RWPE2 (cell line): ENCODE results near the gene SYVN1.

Experiments used
- ATAC-seq: fragments of 200-7000 bp; cut with Tn5 transposase; 3 replicates; pipeline ENCODE4 v1.9.1; 2021; ENCODE audit warnings: low read depth
- DNase-seq: peaks from one replicate; pipeline ENCODE4 v3.0.0-alpha.2; 2020; ENCODE audit warnings: low spot score
- H3K27ac ChIP-seq: fragments of 450-650 bp; 2 replicates; pipeline ENCODE4 v1.5.1; 2017; ENCODE audit warnings: mild to moderate bottlenecking; ENCODE audit not compliant: poor library complexity, severe bottlenecking
- H3K27me3 ChIP-seq: fragments of 250-450 bp; sonication (Bioruptor Pico); 2 replicates; pipeline ENCODE4 v1.5.1; 2021; ENCODE audit warnings: mild to moderate bottlenecking, moderate library complexity; ENCODE audit not compliant: insufficient read depth, poor library complexity, severe bottlenecking
- H3K36me3 ChIP-seq: fragments of 250-450 bp; sonication (Bioruptor Pico); 2 replicates; pipeline ENCODE4 v1.5.1; 2020; ENCODE audit warnings: low read depth, mild to moderate bottlenecking, moderate library complexity
- H3K4me1 ChIP-seq: fragments of 250-450 bp; sonication (Bioruptor Pico); 2 replicates; pipeline ENCODE4 v1.5.1; 2021; ENCODE audit warnings: mild to moderate bottlenecking, moderate library complexity; ENCODE audit not compliant: insufficient read depth, poor library complexity, severe bottlenecking
- H3K4me3 ChIP-seq: fragments of 250-450 bp; sonication (Bioruptor Pico); 2 replicates; pipeline ENCODE4 v1.5.1; 2021; ENCODE audit warnings: mild to moderate bottlenecking, moderate library complexity; ENCODE audit not compliant: severe bottlenecking
- H3K9me3 ChIP-seq: fragments of 250-450 bp; sonication (Bioruptor Pico); 2 replicates; pipeline ENCODE4 v1.5.1; 2021; ENCODE audit warnings: mild to moderate bottlenecking, moderate library complexity; ENCODE audit not compliant: severe bottlenecking
- TF ChIP-seq, protein P1 (sequence below): fragments of 450-650 bp; IDR thresholded peaks from one replicate; pipeline ENCODE4 v1.5.1; 2017; ENCODE audit warnings: mild to moderate bottlenecking, moderate library complexity; ENCODE audit not compliant: poor library complexity, severe bottlenecking

SYVN1 gene

GRCh38 chr11:65102142-65103095 lies 31.9 kb downstream of the SYVN1 start:
- Histone ChIP-seq H3K9me3 (no peaks in the 10 kb centered on the region), H3K36me3 (peaks cover 18% of the 10 kb centered on the region), H3K27ac (no peak overlapping the region), H3K4me3 (no peak overlapping the region), H3K4me1 (no peaks in the 10 kb centered on the region), H3K27me3 (no peaks in the 10 kb centered on the region)
- TF ChIP-seq, protein P1, sequence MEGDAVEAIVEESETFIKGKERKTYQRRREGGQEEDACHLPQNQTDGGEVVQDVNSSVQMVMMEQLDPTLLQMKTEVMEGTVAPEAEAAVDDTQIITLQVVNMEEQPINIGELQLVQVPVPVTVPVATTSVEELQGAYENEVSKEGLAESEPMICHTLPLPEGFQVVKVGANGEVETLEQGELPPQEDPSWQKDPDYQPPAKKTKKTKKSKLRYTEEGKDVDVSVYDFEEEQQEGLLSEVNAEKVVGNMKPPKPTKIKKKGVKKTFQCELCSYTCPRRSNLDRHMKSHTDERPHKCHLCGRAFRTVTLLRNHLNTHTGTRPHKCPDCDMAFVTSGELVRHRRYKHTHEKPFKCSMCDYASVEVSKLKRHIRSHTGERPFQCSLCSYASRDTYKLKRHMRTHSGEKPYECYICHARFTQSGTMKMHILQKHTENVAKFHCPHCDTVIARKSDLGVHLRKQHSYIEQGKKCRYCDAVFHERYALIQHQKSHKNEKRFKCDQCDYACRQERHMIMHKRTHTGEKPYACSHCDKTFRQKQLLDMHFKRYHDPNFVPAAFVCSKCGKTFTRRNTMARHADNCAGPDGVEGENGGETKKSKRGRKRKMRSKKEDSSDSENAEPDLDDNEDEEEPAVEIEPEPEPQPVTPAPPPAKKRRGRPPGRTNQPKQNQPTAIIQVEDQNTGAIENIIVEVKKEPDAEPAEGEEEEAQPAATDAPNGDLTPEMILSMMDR, result no peak
- no peak for ATAC-seq
- DNase-seq, result no peak

GRCh38 chr11:65100674-65101350 lies 33.5 kb downstream of the SYVN1 start:
- peaks cover 24% of the 10 kb centered on the region for H3K36me3 ChIP-seq
- H3K4me1 ChIP-seq, result peaks cover 5% of the 10 kb centered on the region
- TF ChIP-seq, protein P1, result peak; percentile 25
- H3K27ac ChIP-seq, result no peak overlapping the region
- H3K9me3 ChIP-seq, result no peaks in the 10 kb centered on the region
- DNase-seq (no peak), ATAC-seq (no peak)
- H3K27me3 ChIP-seq, result no peaks in the 10 kb centered on the region
- no peak overlapping the region for H3K4me3 ChIP-seq

GRCh38 chr11:65096926-65097325 lies 37.4 kb downstream of the SYVN1 start:
- peaks cover 15% of the 10 kb centered on the region for H3K36me3 ChIP-seq
- H3K27ac ChIP-seq, result peak overlapping the region; percentile 56
- no peak for DNase-seq
- no peaks in the 10 kb centered on the region for H3K27me3 ChIP-seq
- H3K4me1 ChIP-seq, result peaks cover 5% of the 10 kb centered on the region
- peak overlapping the region; percentile 92 for H3K4me3 ChIP-seq
- TF ChIP-seq, protein P1, result no peak
- ATAC-seq, result no peak
- no peaks in the 10 kb centered on the region for H3K9me3 ChIP-seq

DNA sequence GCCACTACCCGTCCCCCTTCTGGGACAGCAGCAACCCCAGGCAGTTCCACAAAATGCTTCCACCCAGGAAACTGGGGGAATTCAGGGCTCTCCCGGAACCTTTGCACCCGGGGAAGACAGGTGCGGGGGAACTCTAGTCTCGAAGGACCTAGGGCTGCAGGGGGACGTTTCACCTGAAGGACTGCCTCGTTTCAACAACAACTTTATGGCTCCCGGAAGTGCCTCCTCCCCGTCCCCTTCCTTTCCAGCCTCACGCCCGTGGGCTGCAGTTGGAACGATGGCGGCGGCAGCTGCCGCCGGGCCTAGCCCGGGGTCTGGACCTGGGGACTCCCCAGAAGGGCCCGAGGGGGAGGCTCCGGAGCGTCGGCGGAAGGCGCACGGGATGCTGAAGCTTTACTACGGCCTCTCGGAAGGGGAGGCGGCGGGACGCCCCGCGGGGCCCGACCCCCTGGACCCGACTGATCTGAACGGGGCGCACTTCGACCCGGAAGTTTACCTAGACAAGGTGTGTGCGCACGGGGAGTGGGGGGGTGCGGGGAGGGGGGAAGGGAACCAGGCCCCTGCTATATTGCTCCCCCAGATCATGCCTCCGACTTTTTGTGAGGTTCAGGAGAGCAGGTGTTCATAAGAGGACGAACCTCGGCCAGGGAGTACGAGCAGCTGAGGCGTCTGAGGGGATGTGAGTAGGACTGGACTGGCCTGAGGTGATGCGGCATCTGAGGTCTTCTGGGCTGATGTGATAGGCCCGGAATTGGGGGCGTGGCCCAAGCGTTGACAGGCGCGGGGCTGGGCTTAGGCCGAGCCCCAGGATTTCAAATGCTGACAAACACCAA lies 38.1 kb downstream of the SYVN1 start, which contains the start of gene VPS51:
TSS of gene VPS51 (plus strand) at position 241 of the 833 bp plus-strand sequence. CDS start at position 278, 37 bp downstream.
- Histone ChIP-seq H3K27ac (peak within 1 kb of the TSS; percentile 56), H3K4me3 (peak within 1 kb of the TSS; percentile 92), H3K4me1 (peaks cover 5% of the 10 kb centered on the region), H3K36me3 (peaks cover 15% of the 10 kb centered on the region), H3K27me3 (no peaks in the 10 kb centered on the region), H3K9me3 (no peaks in the 10 kb centered on the region)
- TF ChIP-seq, protein P1, result no peak
- peak; percentile 90 for DNase-seq
- ATAC-seq, result peak; percentile 98
